ENCODE data around the gene TWIST2. TPM values are rescaled to one million over a fixed set of nuclear protein-coding genes. Genes with fewer than 3 reads are reported as not detected.

The TWIST2 gene
- total and polyA plus RNA-seq, 9 of the 15 experiments (the other 6 are each of a cell fraction or from before 2014, with no cell fraction given), result not detected

DNA sequence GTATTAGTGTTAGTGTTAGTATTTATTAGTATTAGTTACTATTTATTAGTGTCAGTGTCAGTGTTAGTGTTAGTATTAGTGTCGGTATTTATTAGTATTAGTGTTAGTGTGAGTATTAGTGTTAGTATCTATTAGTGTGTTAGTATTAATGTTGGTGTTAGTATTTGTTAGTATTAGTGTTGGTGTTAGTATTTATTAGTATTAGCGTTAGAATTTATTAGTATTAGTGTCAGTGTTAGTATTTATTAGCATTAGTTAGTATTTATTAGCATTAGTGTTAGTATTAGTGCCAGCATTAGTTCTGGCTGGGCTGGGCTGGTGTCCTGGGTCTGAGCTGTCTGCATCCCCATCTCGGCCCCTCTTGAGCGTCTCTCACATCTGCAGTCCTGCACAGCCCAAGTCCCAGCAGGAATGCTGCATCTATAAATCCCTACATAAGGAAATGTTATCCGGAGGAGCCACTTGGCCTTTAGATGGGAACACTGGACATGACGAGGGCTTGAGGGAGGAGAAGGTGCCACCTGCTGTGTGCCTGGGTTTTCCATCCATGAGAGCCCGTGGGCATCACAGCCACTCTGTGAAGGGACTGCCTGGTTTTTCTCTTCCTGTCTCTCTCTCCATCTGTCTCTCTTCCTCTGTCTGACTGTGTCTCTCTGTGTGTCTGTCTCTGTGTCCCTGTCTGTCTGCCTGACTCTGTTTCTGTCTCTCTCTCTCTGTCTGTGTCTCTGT, 33.6 kb downstream of the TWIST2 start (continued):
- TF ChIP-seq, protein P1, sequence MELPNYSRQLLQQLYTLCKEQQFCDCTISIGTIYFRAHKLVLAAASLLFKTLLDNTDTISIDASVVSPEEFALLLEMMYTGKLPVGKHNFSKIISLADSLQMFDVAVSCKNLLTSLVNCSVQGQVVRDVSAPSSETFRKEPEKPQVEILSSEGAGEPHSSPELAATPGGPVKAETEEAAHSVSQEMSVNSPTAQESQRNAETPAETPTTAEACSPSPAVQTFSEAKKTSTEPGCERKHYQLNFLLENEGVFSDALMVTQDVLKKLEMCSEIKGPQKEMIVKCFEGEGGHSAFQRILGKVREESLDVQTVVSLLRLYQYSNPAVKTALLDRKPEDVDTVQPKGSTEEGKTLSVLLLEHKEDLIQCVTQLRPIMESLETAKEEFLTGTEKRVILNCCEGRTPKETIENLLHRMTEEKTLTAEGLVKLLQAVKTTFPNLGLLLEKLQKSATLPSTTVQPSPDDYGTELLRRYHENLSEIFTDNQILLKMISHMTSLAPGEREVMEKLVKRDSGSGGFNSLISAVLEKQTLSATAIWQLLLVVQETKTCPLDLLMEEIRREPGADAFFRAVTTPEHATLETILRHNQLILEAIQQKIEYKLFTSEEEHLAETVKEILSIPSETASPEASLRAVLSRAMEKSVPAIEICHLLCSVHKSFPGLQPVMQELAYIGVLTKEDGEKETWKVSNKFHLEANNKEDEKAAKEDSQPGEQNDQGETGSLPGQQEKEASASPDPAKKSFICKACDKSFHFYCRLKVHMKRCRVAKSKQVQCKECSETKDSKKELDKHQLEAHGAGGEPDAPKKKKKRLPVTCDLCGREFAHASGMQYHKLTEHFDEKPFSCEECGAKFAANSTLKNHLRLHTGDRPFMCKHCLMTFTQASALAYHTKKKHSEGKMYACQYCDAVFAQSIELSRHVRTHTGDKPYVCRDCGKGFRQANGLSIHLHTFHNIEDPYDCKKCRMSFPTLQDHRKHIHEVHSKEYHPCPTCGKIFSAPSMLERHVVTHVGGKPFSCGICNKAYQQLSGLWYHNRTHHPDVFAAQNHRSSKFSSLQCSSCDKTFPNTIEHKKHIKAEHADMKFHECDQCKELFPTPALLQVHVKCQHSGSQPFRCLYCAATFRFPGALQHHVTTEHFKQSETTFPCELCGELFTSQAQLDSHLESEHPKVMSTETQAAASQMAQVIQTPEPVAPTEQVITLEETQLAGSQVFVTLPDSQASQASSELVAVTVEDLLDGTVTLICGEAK (IDR thresholded peaks at IDR 0.05), result no peak
- TF ChIP-seq, protein P1 (CRISPR knock-in tag; IDR thresholded peaks at IDR 0.05), result peak; percentile 38; the same call in 1 of the 2 replicates
- TF ChIP-seq OTX1 (CRISPR knock-in tag; IDR thresholded peaks at IDR 0.05), result no peak
- TF ChIP-seq, protein P2, sequence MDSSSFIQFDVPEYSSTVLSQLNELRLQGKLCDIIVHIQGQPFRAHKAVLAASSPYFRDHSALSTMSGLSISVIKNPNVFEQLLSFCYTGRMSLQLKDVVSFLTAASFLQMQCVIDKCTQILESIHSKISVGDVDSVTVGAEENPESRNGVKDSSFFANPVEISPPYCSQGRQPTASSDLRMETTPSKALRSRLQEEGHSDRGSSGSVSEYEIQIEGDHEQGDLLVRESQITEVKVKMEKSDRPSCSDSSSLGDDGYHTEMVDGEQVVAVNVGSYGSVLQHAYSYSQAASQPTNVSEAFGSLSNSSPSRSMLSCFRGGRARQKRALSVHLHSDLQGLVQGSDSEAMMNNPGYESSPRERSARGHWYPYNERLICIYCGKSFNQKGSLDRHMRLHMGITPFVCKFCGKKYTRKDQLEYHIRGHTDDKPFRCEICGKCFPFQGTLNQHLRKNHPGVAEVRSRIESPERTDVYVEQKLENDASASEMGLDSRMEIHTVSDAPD (CRISPR knock-in tag; IDR thresholded peaks at IDR 0.05), result no peak
- TF ChIP-seq HNRNPH1 (optimal IDR thresholded peaks at IDR 0.05; ENCODE audit: low read depth, low read length), result no peak
- TF ChIP-seq CREM (IDR thresholded peaks at IDR 0.05; ENCODE audit: low read depth), result no peak
- TF ChIP-seq ZNF121 (CRISPR knock-in tag; conservative IDR thresholded peaks at IDR 0.05), result peak; percentile 62; the same call in 1 of the 2 replicates
- no peak for TF ChIP-seq CUX1 (CRISPR knock-in tag; IDR thresholded peaks at IDR 0.05)
- TF ChIP-seq, protein P3, sequence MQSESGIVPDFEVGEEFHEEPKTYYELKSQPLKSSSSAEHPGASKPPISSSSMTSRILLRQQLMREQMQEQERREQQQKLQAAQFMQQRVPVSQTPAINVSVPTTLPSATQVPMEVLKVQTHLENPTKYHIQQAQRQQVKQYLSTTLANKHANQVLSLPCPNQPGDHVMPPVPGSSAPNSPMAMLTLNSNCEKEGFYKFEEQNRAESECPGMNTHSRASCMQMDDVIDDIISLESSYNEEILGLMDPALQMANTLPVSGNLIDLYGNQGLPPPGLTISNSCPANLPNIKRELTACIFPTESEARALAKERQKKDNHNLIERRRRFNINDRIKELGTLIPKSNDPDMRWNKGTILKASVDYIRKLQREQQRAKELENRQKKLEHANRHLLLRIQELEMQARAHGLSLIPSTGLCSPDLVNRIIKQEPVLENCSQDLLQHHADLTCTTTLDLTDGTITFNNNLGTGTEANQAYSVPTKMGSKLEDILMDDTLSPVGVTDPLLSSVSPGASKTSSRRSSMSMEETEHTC (IDR thresholded peaks at IDR 0.05), result no peak
- no peak for TF ChIP-seq BMI1 (IDR thresholded peaks at IDR 0.05; ENCODE audit: low read length)

Data from K562 (cell line).